Fibroblast of the aortic adventitia (primary cell): ENCODE results near the gene PLEKHS1. TPM values are rescaled to one million over a fixed set of nuclear protein-coding genes. Genes with fewer than 3 reads are reported as not detected.
"Not testable (repeated sequence)": the region's sequence is repeated elsewhere in the genome, so short reads cannot be mapped to it uniquely, and the experiment has no call there.

Experiments
- DNase-seq: peaks from one replicate; pipeline ENCODE4 v3.0.0-alpha.2; 2010; ENCODE audit warnings: low read depth
- H3K4me3 ChIP-seq: 2 replicates; pipeline ENCODE4 v1.5.1; 2011; ENCODE audit warnings: low read depth, mild to moderate bottlenecking, control low read depth, low read length, moderate library complexity
- CTCF ChIP-seq: IDR thresholded peaks from 2 replicates; pipeline ENCODE4 v1.5.1; 2011; ENCODE audit warnings: mild to moderate bottlenecking, low read length, control low read depth, inconsistent platforms; ENCODE audit not compliant: insufficient read depth
- total RNA-seq: library from RNA; depleted of rRNA; stranded (reverse); fragments of >200 nt; gene quantifications from 2 replicates; pipeline ENCODE4 v1.2.3, GENCODE V29; 2012; ENCODE audit warnings: low replicate concordance

The PLEKHS1 gene
- total RNA-seq, 1 donor: not detected

- H3K4me3 ChIP-seq: no peak overlapping the region
- TF ChIP-seq CTCF: no peak
- no peak for DNase-seq
Measured at GRCh38 chr10:113765910-113766309, 14.4 kb downstream of the PLEKHS1 start.

- TF ChIP-seq CTCF: no peak
- DNase-seq: no peak
- H3K4me3 ChIP-seq: no peak overlapping the region
Measured at GRCh38 chr10:113767222-113767621, 15.7 kb downstream of the PLEKHS1 start.

DNA sequence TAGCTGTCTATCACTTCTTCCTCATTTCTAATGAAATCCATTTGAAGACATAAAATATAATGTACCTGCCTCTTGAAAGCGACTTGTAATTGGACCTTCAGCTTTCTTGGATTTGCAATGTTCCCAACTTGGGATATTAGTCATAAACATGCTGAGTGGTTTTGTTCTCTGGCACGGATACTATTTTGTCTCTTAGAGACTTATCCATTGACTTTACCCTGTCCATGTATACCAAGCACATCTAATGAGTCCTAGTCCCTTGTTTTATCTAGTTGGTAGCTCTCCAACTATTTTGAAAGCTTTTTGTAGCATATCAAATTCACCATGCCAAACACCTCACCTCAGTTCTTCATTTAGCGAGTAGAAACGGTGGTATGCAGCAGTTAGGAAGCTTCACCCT lies 18.9 kb downstream of the PLEKHS1 start:
- no peak for DNase-seq
- H3K4me3 ChIP-seq: no peak overlapping the region
- no peak for TF ChIP-seq CTCF

DNA sequence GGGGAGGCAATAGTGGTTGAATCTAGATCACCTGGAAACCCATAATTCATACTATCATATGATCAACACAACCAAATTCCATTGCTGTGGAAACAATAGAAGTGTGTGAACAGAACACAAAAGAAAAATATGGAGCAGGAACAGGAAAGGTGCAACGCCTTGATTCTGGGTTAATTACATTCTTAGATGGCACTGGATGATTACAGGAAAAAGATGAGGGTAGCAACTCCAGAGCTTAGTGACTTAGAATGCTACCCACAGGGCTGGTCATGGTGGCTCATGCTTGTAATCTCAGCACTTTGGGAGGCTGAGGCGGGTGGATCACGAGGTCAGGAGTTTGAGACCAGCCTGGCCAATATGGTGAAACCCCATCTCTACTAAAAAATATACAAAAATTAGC lies 19.6 kb downstream of the PLEKHS1 start:
- H3K4me3 ChIP-seq, DNase-seq: not testable (repeated sequence)

- DNase-seq: no peak
- TF ChIP-seq CTCF: peak; percentile 9
- H3K4me3 ChIP-seq: no peak overlapping the region
Measured at GRCh38 chr10:113775686-113776294, 24.3 kb downstream of the PLEKHS1 start.

GRCh38 chr10:113776553-113776952 lies 25.1 kb downstream of the PLEKHS1 start:
- no peak for DNase-seq
- TF ChIP-seq CTCF: no peak
- no peak overlapping the region for H3K4me3 ChIP-seq

DNA sequence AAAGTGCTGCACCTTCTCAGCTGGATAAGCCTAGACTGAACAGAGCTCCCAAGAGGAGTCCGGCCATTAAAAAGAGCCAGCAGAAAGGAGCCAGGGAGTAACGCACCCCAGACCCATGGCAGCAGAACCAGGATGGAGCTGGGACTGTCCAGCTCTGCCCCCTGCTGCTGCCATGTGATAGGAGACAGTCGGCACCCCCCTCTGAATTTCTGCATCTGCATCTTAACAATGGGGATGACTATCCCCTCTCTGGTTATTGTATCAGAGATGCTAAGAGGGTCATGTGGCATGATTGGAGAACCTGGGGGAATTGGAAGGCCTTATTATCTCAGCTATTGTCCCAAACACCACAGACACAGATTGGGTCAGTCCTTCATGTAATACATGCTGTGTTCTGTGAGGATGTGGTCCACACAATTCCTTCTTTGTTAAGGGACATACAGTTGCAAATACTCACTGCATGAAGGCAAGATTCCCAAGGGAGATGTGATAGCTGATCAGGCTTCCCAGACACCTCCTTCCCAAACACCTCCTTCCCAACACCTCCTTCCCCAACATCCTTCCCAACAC lies 29.3 kb downstream of the PLEKHS1 start:
- no peak for TF ChIP-seq CTCF
- no peak overlapping the region for H3K4me3 ChIP-seq
- no peak for DNase-seq
